Germinal center (tissue), 1 donor: ENCODE results near the gene GADL1.
A peak's percentile ranks its signal among the peaks of the same experiment; 100 is the strongest.

ENCODE experiments used
- DNase-seq: peaks from one replicate; pipeline ENCODE4 v3.0.0; 2012; ENCODE audit warnings: mixed read lengths, low spot score

The GADL1 gene

GRCh38 chr3:30894521-30895251 lies at the start of gene GADL1:
Gene GADL1 (minus strand): TSS chr3:30894661. CDS start chr3:30894614, 47 bp downstream.
- DNase-seq = peak; percentile 3

- DNase-seq = no peak
These were observed 49.7 kb upstream of the GADL1 start for GRCh38 chr3:30944124-30944523.

- no peak for DNase-seq
These were observed 48.7 kb upstream of the GADL1 start for GRCh38 chr3:30943206-30943605.

- DNase-seq = no peak
These were observed 46.9 kb upstream of the GADL1 start for GRCh38 chr3:30941342-30941741.

- DNase-seq = no peak
These were observed 46.3 kb upstream of the GADL1 start for GRCh38 chr3:30940740-30941139.

GRCh38 chr3:30934208-30934550 lies 39.7 kb upstream of the GADL1 start:
- no peak for DNase-seq

- DNase-seq = no peak
These were observed 39.2 kb upstream of the GADL1 start for GRCh38 chr3:30933478-30934207.

GRCh38 chr3:30932513-30933098 lies 38.1 kb upstream of the GADL1 start:
- no peak for DNase-seq

- DNase-seq = no peak
These were observed 30.3 kb upstream of the GADL1 start for GRCh38 chr3:30924763-30925162.

- DNase-seq = no peak
These were observed 25.1 kb upstream of the GADL1 start for GRCh38 chr3:30919564-30919963.

GRCh38 chr3:30918761-30919160 lies 24.3 kb upstream of the GADL1 start:
- DNase-seq = no peak

GRCh38 chr3:30915782-30916181 lies 21.3 kb upstream of the GADL1 start:
- no peak for DNase-seq

GRCh38 chr3:30914696-30915095 lies 20.2 kb upstream of the GADL1 start:
- DNase-seq = no peak

GRCh38 chr3:30913176-30913575 lies 18.7 kb upstream of the GADL1 start:
- DNase-seq = no peak

- DNase-seq = no peak
These were observed 17.8 kb upstream of the GADL1 start for GRCh38 chr3:30912301-30912700.

- DNase-seq = no peak
These were observed 14.1 kb upstream of the GADL1 start for GRCh38 chr3:30908456-30909037.

- no peak for DNase-seq
These were observed 10.5 kb upstream of the GADL1 start for GRCh38 chr3:30904996-30905395.

GRCh38 chr3:30895329-30895728 lies 868 bp upstream of the GADL1 start:
- DNase-seq = no peak

- DNase-seq = no peak
These were observed 659 bp downstream of the GADL1 start for GRCh38 chr3:30893678-30894325.

- DNase-seq = no peak
These were observed 3.6 kb downstream of the GADL1 start for GRCh38 chr3:30890907-30891306.

GRCh38 chr3:30886888-30887287 lies 7.6 kb downstream of the GADL1 start:
- no peak for DNase-seq

GRCh38 chr3:30878862-30879261 lies 15.6 kb downstream of the GADL1 start:
- no peak for DNase-seq
